ENCODE data around the gene PLCH2. TPM values are rescaled to one million over a fixed set of nuclear protein-coding genes. Genes with fewer than 3 reads are reported as not detected.

The PLCH2 gene
- total RNA-seq, 1 experiment from 2014 or later, result 0.27 TPM

- peak in 1 of 2 experiments; percentile 32 for DNase-seq
- no peak for TF ChIP-seq CTCF (IDR thresholded peaks at IDR 0.05; ENCODE audit: insufficient read depth in 1 of 2, low read depth in 1 of 2, low read length in 1 of 2, severe bottlenecking in 1 of 2, unreplicated experiment in 1 of 2)
- no peaks in the 10 kb centered on the region for H3K9me3 ChIP-seq
- CTCF ChIA-PET, result interaction anchor here (0.6 kb wide), 1 partner anchor 71 kb away, joined by 3 read pairs; no protein-coding TSS in a partner anchor
- no peak overlapping the region for H3K4me3 ChIP-seq (ENCODE audit: low read depth, low read length)
- H3K36me3 ChIP-seq (ENCODE audit: control insufficient read depth, insufficient read depth, low read length), result no peaks in the 10 kb centered on the region
- peaks cover 3% of the 10 kb centered on the region for H3K27me3 ChIP-seq (replicated peaks; ENCODE audit: control insufficient read depth, insufficient read depth, low read length)
- Mint-ChIP-seq H3K27me3 (ENCODE audit: insufficient read depth, unreplicated experiment) (peaks cover 10% of the 10 kb centered on the region), H3K9me3 (ENCODE audit: unreplicated experiment) (no peaks in the 10 kb centered on the region), H3K4me1 (ENCODE audit: low read depth, unreplicated experiment) (no peaks in the 10 kb centered on the region), H3K27ac (ENCODE audit: unreplicated experiment) (no peak overlapping the region), H3K4me3 (ENCODE audit: unreplicated experiment) (no peak overlapping the region), H3K36me3 (ENCODE audit: insufficient read depth, unreplicated experiment) (no peaks in the 10 kb centered on the region)
- no TSS peak for BruUV-seq (replicated peaks)
- POLR2A ChIA-PET, result no interaction called here
- no peaks in the 10 kb centered on the region for H3K4me1 ChIP-seq
- intact Hi-C loops (cut with micrococcal nuclease; ENCODE audit: unreplicated experiment), result no loop called here
These were observed 32.6 kb upstream of the PLCH2 start for GRCh38 chr1:2443277-2444137.

- Histone ChIP-seq H3K4me1 (no peaks in the 10 kb centered on the region), H3K36me3 (ENCODE audit: control insufficient read depth, insufficient read depth, low read length) (no peaks in the 10 kb centered on the region), H3K27me3 (replicated peaks; ENCODE audit: control insufficient read depth, insufficient read depth, low read length) (peaks cover 3% of the 10 kb centered on the region), H3K9me3 (no peaks in the 10 kb centered on the region), H3K4me3 (ENCODE audit: low read depth, low read length) (no peak overlapping the region)
- peaks cover 10% of the 10 kb centered on the region for H3K27me3 Mint-ChIP-seq (ENCODE audit: insufficient read depth, unreplicated experiment)
- H3K9me3 Mint-ChIP-seq (ENCODE audit: unreplicated experiment), result no peaks in the 10 kb centered on the region
- no peaks in the 10 kb centered on the region for H3K36me3 Mint-ChIP-seq (ENCODE audit: insufficient read depth, unreplicated experiment)
- no peak for TF ChIP-seq CTCF (IDR thresholded peaks at IDR 0.05; ENCODE audit: insufficient read depth in 1 of 2, low read depth in 1 of 2, low read length in 1 of 2, severe bottlenecking in 1 of 2, unreplicated experiment in 1 of 2)
- intact Hi-C loops (cut with micrococcal nuclease; ENCODE audit: unreplicated experiment), result no loop called here
- no peak for DNase-seq
- no peaks in the 10 kb centered on the region for H3K4me1 Mint-ChIP-seq (ENCODE audit: low read depth, unreplicated experiment)
- POLR2A ChIA-PET, result no interaction called here
- CTCF ChIA-PET, result no interaction called here
- no TSS peak for BruUV-seq (replicated peaks)
- no peak overlapping the region for H3K4me3 Mint-ChIP-seq (ENCODE audit: unreplicated experiment)
- no peak overlapping the region for H3K27ac Mint-ChIP-seq (ENCODE audit: unreplicated experiment)
These were observed 31.9 kb upstream of the PLCH2 start for GRCh38 chr1:2444138-2444591.

GRCh38 chr1:2445162-2445822 lies 30.8 kb upstream of the PLCH2 start:
- H3K4me1 ChIP-seq, result no peaks in the 10 kb centered on the region
- CTCF ChIA-PET, result no interaction called here
- Mint-ChIP-seq H3K9me3 (ENCODE audit: unreplicated experiment) (no peaks in the 10 kb centered on the region), H3K4me3 (ENCODE audit: unreplicated experiment) (no peak overlapping the region), H3K4me1 (ENCODE audit: low read depth, unreplicated experiment) (no peaks in the 10 kb centered on the region), H3K27me3 (ENCODE audit: insufficient read depth, unreplicated experiment) (peaks cover 10% of the 10 kb centered on the region), H3K36me3 (ENCODE audit: insufficient read depth, unreplicated experiment) (no peaks in the 10 kb centered on the region), H3K27ac (ENCODE audit: unreplicated experiment) (no peak overlapping the region)
- BruUV-seq (replicated peaks), result no TSS peak
- TF ChIP-seq CTCF (IDR thresholded peaks at IDR 0.05; ENCODE audit: insufficient read depth in 1 of 2, low read depth in 1 of 2, low read length in 1 of 2, severe bottlenecking in 1 of 2, unreplicated experiment in 1 of 2), result no peak
- intact Hi-C loops (cut with micrococcal nuclease; ENCODE audit: unreplicated experiment), result no loop called here
- H3K9me3 ChIP-seq, result no peaks in the 10 kb centered on the region
- H3K4me3 ChIP-seq (ENCODE audit: low read depth, low read length), result no peak overlapping the region
- peaks cover 3% of the 10 kb centered on the region for H3K27me3 ChIP-seq (replicated peaks; ENCODE audit: control insufficient read depth, insufficient read depth, low read length)
- no peaks in the 10 kb centered on the region for H3K36me3 ChIP-seq (ENCODE audit: control insufficient read depth, insufficient read depth, low read length)
- POLR2A ChIA-PET, result no interaction called here
- DNase-seq, result no peak
